Uterus (tissue), 4 donors: ENCODE data around the gene NRG4. TPM values are rescaled to one million over a fixed set of nuclear protein-coding genes. Genes with fewer than 3 reads are reported as not detected.

ENCODE experiments used
- DNase-seq, 2 donors: peaks; one replicate each; pipeline ENCODE4 v3.0.0-alpha.2; 2019 to 2020
- H3K27ac ChIP-seq, 2 donors: fragments of 200-600 bp; sonication (generic); 1 replicate in 1 of 2; 2 replicates in 1 of 2; pipeline ENCODE4 v1.5.1; 2016 to 2018
- H3K27me3 ChIP-seq, 2 donors: fragments of 200-600 bp; sonication (generic); one replicate each; pipeline ENCODE4 v1.5.1; 2018 to 2019; ENCODE audit warnings: control low read depth in 1 of 2
- H3K36me3 ChIP-seq, 2 donors: fragments of 200-600 bp; sonication (generic); one replicate each; pipeline ENCODE4 v1.5.1; 2019; ENCODE audit warnings: control low read depth in 1 of 2
- H3K4me1 ChIP-seq, 2 donors: fragments of 200-600 bp; sonication (generic); one replicate each; pipeline ENCODE4 v1.5.1; 2018 to 2019; ENCODE audit warnings: control low read depth in 1 of 2
- H3K4me3 ChIP-seq, 2 donors: fragments of 200-600 bp; sonication (generic); 1 replicate in 1 of 2; 2 replicates in 1 of 2; pipeline ENCODE4 v1.5.1; 2018 to 2019; ENCODE audit warnings: mild to moderate bottlenecking in 1 of 2
- H3K9me3 ChIP-seq, 2 donors: fragments of 200-600 bp; sonication (generic); one replicate each; pipeline ENCODE4 v1.5.1; 2019; ENCODE audit warnings: control low read depth in 1 of 2
- POLR2A ChIP-seq, 2 donors: fragments of 450-650 bp; IDR thresholded peaks; one replicate each; pipeline ENCODE4 v1.6.1; 2016; ENCODE audit warnings: antibody characterized with exemption in 2 of 2, mild to moderate bottlenecking in 1 of 2, moderate library complexity in 1 of 2
- intact Hi-C: fragments of 100-400 bp; cut with DNase I; formaldehyde crosslinking; loops from one replicate; pipeline ENCODE4 v1.15.1; 2023; ENCODE audit warnings: low total_unique reads
- total RNA-seq, 4 donors: library from RNA; depleted of rRNA in 3 of 4; stranded (reverse); fragments of >200 nt in 3 of 4; gene quantifications; one replicate each; pipeline versions ENCODE4 v1.1.0 to v1.2.4, GENCODE V29; 2014 to 2023
- TF ChIP-seq, protein P1 (sequence below), 4 experiments: fragments of 200-600 bp in 2 of 4; fragments of 450-650 bp in 2 of 4; sonication (generic) in 2 of 4; IDR thresholded peaks; one replicate each; pipeline ENCODE4 v1.5.1; 2016 to 2019; ENCODE audit warnings: antibody characterized with exemption in 4 of 4, mild to moderate bottlenecking in 2 of 4, moderate library complexity in 1 of 4
- donor health status: DM: yes; HTN: yes; CAD: no.

NRG4 gene
- total RNA-seq, 4 donors from 2014 or later, result 0.21 TPM; not detected in 3

DNA sequence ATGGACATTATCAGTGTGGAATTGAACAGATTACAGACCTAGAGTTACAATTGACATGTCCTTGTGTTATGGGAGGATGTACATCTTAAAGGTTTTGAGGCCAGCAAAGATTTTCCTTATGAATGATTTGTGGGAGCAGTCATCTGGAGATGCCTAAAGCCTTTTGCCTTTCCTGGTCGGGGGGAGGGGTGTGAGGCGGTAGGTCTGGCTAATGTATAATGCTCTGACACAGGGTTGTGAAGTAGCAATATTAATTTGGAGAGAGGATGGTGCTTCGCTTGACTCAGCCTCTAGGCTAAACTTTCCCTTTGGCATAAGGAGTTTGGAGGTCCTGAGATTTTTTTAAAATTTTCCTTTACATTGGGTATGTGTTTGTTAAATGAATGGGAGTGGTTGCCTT, 85.3 kb downstream of the NRG4 start:
- no peak for DNase-seq
- intact Hi-C loops, result no loop called here

DNA sequence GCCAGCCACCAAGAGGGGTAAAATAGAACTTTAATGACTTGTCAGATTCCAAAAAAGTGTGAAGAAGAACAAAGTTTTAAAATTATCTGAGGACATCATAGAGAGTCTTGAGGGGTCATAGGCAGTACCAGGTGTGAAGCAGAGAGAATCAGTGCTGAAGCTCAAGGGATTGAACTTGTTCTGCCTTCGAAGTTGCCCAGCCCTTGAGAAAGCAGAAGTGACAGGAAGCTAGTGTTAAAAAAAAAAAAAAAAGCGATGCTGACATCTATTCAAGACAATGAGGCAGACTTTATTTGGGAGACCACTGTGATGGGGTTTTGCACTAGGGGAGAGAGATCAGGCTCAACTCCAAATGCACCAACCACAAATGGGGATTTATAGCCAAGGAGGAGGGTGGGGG, 86.8 kb downstream of the NRG4 start:
- intact Hi-C loops, result no loop called here
- H3K27ac ChIP-seq, result no peak overlapping the region
- H3K9me3 ChIP-seq, result no peaks in the 10 kb centered on the region
- H3K4me3 ChIP-seq, result no peak overlapping the region
- TF ChIP-seq, protein P1, sequence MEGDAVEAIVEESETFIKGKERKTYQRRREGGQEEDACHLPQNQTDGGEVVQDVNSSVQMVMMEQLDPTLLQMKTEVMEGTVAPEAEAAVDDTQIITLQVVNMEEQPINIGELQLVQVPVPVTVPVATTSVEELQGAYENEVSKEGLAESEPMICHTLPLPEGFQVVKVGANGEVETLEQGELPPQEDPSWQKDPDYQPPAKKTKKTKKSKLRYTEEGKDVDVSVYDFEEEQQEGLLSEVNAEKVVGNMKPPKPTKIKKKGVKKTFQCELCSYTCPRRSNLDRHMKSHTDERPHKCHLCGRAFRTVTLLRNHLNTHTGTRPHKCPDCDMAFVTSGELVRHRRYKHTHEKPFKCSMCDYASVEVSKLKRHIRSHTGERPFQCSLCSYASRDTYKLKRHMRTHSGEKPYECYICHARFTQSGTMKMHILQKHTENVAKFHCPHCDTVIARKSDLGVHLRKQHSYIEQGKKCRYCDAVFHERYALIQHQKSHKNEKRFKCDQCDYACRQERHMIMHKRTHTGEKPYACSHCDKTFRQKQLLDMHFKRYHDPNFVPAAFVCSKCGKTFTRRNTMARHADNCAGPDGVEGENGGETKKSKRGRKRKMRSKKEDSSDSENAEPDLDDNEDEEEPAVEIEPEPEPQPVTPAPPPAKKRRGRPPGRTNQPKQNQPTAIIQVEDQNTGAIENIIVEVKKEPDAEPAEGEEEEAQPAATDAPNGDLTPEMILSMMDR (IDR thresholded peaks at IDR 0.05), result no peak
- no peak for TF ChIP-seq POLR2A (IDR thresholded peaks at IDR 0.05)
- H3K36me3 ChIP-seq, result no peaks in the 10 kb centered on the region
- no peak for DNase-seq
- no peaks in the 10 kb centered on the region for H3K4me1 ChIP-seq
- H3K27me3 ChIP-seq, result no peaks in the 10 kb centered on the region

More for the DNA sequence above, 85.3 kb downstream of the NRG4 start:
- H3K4me1 ChIP-seq, result no peaks in the 10 kb centered on the region
- no peak overlapping the region for H3K27ac ChIP-seq
- H3K36me3 ChIP-seq, result no peaks in the 10 kb centered on the region
- TF ChIP-seq POLR2A (IDR thresholded peaks at IDR 0.05), result no peak
- TF ChIP-seq, protein P1 (IDR thresholded peaks at IDR 0.05), result no peak
- no peak overlapping the region for H3K4me3 ChIP-seq
- no peaks in the 10 kb centered on the region for H3K9me3 ChIP-seq
- H3K27me3 ChIP-seq, result no peaks in the 10 kb centered on the region

DNA sequence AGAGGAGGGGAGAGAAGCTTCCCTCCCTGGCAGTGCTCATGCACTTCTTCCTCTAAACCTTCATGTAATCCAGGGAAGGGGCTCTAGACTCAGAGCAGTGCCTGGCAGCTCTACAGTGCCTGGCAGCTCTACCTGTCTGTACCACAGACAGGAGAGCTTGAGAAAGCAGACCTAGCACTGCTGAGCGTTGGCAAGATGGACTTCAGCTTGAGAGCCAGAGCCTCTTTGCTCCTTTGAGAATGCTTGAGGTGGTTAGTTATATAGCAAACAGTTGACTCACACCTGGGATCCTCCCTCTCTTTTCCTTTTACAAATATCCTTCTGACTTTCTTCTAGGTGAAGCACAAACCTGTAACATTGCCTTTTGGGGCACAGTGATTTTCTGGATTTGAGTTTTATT, 87.6 kb downstream of the NRG4 start:
- TF ChIP-seq POLR2A (IDR thresholded peaks at IDR 0.05), result no peak
- Histone ChIP-seq H3K9me3 (no peaks in the 10 kb centered on the region), H3K36me3 (no peaks in the 10 kb centered on the region), H3K27ac (no peak overlapping the region), H3K27me3 (no peaks in the 10 kb centered on the region), H3K4me3 (no peak overlapping the region), H3K4me1 (no peaks in the 10 kb centered on the region)
- intact Hi-C loops, result no loop called here
- DNase-seq, result no peak

DNA sequence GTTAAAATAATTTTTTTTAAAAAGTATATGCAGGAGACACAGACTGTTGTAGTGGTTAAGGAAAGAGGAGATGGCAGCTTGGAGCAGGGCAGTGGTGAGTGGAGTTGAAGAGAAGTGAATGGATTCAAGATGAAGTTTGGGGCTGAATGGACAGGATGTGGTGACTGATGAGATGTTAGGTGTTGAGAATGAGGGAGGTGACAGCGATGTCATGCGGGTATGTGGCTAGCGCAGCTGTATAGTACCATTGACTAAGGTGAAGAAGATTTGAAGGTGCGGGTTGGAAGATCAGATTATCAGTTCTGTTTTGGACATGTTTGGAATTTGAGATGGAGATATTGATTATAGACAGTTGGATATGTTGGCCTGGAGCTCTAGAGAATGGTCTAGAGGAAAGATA, 88.5 kb downstream of the NRG4 start:
- intact Hi-C loops, result no loop called here
- Histone ChIP-seq H3K27me3 (no peaks in the 10 kb centered on the region), H3K36me3 (no peaks in the 10 kb centered on the region), H3K4me1 (no peaks in the 10 kb centered on the region), H3K4me3 (no peak overlapping the region), H3K27ac (no peak overlapping the region), H3K9me3 (no peaks in the 10 kb centered on the region)
- DNase-seq, result no peak
- TF ChIP-seq, protein P1 (IDR thresholded peaks at IDR 0.05), result no peak
- TF ChIP-seq POLR2A (IDR thresholded peaks at IDR 0.05), result no peak

DNA sequence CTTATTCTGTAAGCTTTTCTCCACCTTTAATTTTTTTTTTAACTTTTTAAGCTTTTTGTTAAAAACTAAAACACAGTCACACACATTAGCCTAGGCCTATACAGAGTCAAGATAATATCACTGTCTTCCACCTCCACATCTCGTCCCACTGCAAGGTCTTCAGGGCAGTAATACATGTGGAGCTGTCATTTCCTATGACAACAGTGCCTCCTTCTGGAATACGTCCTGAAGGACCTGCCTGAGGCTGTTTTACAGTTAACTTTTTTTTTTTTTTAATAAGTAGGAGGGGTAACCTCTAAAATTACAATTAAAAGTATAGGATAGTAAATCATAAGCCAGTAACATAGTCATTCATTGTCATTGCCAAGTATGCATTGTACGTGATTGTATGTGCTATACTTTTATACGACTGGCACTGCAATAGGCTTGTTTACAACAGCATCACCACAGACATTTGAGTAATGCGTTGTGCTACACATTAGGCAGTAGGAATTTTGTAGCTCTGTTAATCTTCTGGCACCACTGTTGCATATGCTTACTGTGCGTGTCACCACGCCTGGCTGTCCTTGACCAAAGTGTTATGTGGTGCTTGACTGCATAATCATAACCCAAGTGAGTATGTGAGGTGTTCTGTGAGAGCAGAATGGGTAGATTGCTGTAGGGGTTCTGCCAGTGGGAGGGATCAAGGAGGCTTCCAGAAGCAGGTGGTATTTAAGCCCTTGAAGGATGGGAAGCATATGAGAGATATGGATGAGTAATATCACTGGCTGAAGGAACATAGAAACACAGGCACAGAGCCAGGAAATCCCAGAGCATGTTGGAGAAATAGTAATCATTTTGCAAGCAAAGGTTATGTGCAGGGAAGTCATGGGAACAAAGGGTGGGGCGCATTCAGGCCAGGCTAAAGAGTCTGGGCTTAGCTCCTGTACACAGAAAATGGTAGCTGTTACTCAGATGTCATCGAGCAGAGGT, 90.2 kb downstream of the NRG4 start:
- no peaks in the 10 kb centered on the region for H3K4me1 ChIP-seq
- intact Hi-C loops, result no loop called here
- H3K27me3 ChIP-seq, result no peaks in the 10 kb centered on the region
- DNase-seq, result peak; percentile 17
- no peaks in the 10 kb centered on the region for H3K9me3 ChIP-seq
- no peak for TF ChIP-seq POLR2A (IDR thresholded peaks at IDR 0.05)
- TF ChIP-seq, protein P1 (IDR thresholded peaks at IDR 0.05), result peak in 3 of 4 experiments; percentile 8 to 13 (median 13)
- H3K4me3 ChIP-seq, result no peak overlapping the region
- H3K36me3 ChIP-seq, result no peaks in the 10 kb centered on the region
- H3K27ac ChIP-seq, result no peak overlapping the region
